IPS DF 4.7 (cell line): ENCODE data around the gene TSC22D3.

Experiments
- DNase-seq: peaks from one replicate; pipeline ENCODE4 v3.0.0-alpha.2; 2013; ENCODE audit warnings: low spot score; ENCODE audit errors: extremely low read depth

The TSC22D3 gene

DNA sequence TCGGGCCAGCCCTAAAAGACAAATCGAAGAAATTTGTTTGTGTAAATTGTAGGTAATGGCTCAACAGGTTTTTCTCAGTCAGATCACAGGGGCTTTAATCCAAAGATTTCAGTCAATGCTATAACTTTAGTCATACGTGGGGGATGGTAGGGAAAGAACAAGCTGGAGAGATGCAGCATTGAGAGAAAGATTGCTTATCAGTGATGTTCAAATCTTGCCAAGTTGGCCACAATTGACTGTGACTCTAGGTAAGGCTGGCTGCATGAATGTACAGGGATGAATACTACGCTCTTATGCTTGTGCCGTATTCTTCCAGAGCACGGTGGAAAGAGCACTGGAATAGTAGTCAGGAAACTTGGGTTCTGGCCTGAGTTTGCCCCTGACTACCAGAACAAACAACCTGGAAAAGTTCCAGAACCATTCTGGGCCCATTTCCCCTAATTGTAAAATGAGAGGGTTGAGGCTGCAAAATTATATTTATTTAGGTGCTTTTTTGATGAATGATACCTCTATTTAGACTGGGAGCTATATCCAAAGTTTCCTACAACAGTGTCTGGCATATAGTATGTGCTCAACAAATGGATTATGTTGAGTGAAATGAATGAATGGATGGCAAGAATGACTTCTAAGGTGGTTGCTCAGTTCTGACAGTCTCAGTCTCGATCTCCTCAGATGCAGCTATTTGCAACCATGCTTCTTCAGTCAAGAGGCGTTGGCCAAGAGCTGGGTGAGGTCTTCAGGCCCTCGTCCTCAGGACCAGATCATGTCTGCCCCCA is 44.4 kb downstream of the TSC22D3 start:
- DNase-seq, result no peak

DNA sequence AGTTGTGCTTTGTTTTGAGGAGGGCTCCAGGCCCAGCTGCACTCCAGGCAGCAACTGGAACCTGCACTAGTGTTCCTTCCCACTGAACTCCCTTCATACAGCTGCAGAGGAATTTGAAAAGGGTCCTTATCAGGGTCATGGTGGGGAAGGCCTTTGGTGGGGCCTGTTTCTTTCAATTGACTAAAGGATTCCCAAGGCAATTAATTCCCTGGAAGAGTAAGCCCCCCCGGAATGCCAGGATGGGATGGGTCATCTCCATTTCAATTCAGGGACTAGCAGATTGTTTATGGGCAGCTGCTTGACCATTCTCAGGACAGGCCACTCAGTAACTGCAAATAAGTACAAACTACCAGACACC is 45.3 kb downstream of the TSC22D3 start:
- no peak for DNase-seq

DNA sequence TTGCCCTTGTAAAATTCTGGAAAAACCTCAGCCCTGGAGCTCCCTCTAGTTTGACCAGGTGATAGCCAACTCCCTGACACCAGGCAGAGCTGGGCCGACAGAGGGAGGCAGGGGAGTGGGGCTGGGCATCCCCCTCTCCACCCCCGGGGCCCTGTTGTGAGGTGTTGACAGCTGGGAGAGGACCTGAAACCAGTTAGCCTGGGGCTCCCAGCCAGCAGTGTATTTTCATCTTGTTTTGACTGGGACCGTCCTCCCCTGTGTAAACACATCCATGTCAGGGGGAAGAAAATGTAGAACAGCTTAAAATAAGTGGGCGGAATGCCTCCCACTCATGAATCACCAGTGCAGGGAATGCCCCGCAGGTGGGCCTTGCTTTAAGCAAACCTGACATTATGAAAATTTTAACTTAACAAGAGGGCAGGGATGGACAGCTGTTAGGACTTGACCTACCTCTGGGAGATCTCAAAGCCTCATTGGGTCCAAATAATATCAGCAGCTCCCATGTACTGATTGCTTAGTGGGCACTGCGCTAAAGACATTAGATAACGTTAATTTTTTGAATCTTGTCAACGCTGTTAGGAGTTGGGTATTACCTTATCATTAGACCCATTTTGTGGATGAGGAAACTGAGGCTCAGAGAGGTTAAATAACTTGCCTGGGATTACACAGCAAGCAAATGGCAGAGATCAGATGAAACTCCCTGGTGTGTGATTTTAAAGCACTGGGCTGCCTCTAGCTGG is 45.9 kb downstream of the TSC22D3 start:
- no peak for DNase-seq

DNA sequence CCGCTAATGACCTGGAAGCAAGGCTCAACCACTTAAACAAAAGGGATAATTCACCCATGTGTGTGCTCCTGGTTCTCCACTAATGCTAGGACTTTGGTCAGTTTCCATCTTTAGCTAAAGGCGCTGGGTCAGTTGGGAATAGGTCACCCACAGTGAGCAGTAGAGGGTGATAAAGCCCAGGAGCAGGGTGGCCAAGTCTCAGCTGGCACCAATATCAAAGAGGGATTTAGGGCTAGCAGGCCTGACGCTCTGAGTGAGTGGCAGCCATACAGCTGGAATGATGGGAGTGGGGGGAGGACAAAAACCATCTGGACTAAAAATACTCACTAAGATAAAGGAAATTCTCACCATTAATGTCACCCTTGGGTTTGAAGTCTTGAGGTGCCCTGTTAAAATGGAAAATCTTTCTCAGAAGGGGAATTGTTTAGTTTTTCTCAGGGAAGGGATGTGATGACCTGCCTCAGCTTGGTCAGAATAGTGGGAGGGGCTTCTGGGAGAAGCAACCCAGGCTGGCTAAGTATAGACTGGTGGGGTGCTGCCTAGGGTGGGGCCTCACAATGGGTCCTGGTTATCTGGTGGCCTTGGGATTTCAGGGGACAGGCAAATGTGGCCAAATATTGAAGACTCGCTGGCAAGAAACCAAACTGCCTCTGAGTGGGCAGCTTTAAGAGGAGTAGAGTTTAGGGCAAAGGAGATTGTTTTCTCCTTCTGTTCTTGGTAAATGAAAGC is 47.1 kb downstream of the TSC22D3 start:
- DNase-seq, result no peak

DNA sequence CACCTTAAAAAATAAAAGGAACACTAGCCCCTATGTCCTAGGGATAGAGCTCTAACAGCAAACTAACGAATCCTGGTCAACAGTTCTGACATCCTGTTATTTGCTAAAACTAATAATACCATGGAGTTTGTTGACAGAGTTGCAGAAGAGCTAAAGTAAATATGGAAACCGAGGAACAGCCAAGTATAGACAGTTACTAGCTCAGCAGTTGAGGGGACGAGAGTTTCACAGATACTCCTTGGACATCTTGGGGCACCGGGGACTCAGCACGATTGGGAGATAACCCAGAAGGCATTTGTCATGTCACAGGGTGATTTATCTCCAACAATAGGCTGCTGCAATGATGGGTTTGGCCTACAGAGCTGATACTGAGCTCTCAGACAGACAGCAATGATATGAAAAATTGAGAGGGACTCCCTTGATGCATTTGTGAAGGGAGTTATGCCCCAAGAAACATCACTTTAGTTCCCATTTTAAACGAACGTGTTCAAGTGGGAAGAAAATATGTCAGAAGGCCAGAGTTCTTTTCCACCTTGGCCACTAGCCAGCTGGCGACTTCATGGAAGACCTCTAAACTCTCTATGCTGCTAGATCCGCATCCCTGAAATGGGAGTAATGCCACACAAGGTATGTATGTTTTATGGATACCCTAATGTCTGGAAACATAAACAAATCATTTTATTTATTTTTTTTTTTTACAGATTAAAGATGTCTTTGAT is 48.6 kb downstream of the TSC22D3 start:
- no peak for DNase-seq

DNA sequence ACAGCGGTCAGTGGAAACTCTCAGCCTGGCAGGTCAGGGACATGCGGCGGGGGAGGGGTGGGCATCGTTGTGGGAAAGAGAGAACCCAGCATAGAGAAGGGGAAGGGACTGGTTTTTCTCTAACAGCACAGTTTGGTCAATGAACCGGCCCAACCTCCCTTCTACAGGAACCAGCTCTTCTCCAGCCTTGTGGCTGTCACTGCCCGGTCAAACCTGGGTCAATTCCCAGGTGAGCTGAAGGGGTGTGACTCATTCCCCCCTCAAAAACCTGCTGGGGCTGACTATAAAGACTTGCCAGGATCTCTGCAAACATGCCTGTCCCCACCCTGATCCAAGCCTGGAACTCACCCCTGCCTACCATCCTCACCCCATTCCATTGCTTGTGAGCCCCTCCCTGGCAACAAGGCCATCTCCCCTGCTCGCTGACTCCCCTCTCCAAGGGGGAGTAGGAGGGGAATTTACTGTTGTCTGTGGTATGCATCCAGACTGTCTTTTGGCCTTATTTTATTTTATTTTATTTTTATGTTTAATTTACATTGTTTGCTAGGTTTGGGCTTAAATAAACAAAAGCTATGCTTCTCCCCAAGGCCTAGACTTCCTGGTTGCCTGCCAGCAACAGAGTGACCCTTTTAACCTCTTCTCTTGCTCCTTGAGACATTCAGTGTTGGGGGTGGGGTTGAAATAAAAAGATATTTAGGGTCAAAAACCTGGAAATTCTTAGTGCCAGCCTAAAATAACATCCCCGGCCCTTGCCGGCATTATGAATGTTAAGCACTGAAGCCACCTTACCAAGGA is 49.6 kb downstream of the TSC22D3 start:
- DNase-seq, result no peak

DNA sequence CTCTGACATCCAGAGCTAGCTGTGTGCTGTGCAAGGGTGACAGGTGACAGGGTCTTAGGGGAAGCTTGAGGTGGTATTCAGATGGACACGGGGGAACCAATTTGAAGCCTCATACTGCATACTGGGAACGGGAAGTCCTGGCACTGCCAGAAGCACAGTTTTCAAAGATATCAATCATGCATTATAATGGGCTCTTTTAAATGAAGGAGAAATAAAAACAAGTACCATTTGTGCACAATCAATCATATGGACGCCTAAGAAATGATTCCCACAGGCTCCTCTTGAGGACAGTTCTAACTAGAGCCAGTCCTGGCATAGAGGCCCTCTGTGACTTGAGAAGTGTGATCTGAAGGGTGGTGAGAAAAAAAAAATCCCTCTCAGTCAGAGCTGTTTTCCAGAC is 50.9 kb downstream of the TSC22D3 start:
- no peak for DNase-seq

DNA sequence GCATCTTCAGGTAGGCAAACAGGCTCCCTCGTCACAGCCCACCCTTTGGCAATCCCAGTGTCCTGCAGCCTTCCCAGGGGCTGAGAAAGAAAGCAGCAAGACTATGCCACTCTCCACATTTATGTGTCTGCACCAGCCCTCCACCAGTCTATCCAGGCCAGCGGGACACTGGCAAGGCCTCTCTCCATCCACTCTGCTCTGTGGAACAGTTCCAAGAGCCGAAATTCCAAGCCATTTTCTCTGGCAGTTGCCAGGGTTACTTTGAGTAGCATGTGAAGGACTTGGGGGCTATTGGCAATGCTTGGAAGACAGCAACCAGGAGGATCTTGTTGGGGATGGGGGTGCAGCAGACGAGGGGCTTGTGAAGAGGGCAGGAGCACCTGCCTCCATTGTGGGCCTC is 52.1 kb downstream of the TSC22D3 start:
- no peak for DNase-seq

DNA sequence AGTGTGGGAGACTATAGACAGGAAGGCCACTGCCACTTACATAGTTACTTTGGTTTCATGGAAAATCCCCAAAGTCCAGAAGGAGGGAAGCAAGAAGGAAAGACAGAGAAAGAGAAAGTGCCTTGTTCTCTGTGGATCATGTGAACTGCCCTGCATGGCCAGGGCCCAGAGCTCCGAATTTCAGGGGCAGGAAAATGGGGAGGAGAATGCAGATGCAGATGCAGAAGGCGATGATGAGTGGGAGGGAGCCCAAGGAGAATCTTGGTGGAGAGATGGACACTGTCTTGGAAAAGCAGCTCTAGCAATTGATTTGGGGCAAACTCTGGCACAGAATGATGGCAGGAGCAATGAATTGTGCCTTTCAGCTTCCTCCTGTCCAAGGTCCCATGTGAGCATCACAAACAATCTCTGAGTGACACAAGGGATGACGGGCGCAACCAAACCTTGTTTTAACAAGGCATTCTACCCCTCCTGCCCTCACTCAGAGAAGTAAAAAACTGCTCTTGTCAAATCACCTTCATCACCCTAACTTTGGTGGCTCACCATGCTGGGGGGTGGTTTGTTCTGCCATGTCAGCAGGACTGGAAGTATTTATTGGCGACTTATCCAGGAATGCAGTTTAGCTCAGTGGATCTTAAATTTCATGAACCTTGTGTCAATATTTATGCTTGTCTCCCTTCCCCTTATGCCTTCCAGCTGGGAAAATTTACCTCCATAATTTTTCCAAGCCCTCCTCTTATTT is 53.5 kb downstream of the TSC22D3 start:
- DNase-seq, result no peak

DNA sequence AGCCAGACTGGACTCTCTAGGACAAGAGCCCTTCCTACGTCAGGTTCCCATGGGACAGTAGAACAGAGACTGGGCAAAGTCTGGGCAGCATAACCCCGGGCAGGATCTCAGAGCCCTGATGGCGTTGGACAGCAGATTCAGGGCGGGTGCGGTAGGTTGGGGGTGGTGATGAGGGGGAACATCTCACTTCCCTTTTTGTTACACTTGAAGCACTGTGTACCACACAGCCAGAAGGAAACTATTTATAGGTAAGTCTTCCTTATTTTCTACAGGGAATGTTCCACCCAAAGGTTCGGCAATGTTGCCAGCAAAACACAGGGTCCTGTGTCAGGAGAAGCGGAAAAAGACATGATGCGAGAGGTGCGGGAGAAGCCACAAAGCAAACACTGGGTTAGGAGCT is 54.3 kb downstream of the TSC22D3 start:
- no peak for DNase-seq

DNA sequence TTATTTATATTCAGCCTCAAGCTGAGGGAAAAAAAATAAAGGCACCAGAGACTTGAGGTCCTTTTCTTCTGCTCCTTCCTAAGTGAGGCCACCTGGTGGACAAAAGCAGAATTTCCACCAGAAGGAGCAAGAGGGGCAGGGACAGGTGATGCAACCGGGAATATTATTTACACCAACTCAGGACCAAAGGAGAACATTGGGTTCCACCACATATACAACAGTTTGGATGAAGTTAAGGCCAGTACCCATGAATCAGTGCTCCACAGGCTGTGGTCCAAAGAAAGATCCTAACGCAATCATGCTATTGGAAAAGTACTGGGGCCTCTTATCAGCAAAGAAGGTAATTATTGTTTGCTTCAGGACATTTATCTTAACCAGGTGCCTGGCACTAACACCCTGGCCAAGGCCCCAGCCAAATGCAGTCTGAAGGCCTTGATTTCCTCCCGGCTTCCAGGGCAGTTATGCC is 57.4 kb downstream of the TSC22D3 start:
- DNase-seq, result no peak

DNA sequence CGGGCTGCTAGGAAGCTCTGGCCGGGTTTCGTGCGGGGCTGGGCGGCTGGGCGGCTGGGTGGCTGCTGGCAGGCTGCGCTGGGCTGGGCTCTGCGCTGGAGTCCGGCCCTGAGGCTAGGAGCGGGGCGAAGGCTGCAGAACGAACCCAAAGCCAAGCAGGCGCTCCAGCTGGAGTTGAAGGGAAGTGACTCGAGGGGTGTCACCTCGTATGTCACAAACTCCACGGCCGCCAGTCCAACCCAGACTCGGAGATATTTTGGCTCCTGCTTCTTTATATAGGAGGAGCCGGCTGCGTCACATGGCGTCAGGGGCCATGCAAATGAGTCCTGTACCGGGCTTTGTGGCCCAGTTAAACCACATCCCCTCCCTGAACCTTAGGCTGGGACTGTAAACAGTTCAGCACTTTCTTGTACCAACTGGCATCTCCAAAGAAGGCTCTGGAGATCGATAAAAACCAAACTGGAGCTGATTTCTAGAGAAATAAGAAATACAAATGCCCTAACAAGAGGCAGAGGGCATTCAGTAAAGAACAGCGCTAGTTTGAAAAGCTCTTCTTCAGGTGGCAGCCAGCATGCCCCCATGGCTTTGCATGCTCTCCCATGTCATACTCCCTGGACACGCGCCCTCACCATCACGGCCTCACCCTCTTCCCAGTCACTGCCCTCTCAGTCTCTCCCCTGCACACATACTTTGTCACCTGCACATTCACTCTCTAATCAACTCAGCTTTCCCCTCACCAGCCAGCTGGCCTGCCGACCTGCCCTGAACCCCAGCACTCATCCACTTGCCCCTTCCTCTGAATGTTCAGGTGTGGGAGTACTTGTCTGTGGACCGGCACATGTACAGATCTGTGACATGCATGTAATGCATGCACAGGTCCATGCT is 58.5 kb downstream of the TSC22D3 start:
- no peak for DNase-seq

DNA sequence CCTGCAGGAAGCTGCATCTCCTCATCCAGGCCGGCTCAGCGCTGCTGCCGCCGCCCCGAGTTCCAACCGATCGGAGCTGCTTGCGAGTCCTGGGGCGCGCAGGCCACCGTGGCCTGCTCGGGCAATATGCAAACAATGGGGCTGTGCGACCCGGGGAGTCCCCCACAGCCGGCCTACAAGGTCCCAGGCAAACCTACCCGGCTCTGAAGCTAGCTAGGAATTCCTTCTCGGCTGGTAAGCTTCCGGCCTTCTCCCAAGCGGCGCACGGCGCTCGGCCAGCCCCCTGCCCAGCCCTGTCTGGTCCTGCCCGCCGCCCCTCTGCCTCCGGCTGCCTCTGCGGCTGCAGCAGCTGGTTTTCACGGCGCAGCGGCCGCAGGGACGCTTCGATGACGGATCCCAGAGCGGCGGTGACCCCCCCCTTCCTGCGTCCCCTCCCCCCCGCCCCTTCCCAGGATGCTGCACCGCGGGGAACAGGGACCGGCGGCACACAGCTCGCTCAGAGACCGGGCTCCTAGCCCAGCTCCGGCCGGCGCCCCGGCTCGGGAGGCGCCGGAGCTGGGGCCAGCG is 59.4 kb downstream of the TSC22D3 start:
- DNase-seq, result no peak

DNA sequence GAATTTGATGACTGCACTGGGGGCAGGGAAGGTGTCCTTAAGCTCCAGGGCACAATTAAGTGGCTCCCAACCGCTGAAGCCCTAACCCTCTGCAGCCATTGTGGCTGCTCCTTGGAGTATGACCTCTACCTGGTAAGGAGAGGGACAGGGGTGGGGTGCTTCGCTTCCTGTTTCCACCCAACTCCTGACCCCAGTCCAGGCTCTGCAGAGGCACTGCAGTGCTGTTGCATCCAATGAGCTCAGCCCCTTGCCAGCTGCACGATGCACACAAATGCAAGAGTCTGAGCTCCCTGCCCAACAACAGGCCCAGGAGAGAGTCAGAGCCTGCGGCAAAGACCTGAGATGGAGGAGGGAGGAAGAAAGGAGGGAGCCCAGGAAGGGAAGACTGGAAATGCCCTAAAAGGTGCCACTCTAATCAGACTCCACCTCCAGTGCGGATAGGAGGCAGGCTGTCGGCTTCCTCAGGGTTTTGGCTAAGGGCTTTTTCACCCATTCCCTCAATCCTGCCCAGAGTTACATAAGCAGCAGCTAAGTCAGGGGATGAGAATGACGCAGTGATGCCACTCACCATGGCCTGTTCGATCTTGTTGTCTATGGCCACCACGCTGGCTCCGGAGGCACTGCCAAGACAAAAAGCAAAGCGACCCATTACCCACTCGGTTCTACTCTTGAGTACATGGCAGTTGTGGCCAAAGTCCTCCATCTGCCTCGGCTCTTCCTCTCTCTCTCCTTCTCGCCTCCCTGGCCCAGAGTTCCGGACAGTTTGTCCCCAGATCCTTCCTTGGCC is 60.1 kb downstream of the TSC22D3 start:
- DNase-seq, result no peak

DNA sequence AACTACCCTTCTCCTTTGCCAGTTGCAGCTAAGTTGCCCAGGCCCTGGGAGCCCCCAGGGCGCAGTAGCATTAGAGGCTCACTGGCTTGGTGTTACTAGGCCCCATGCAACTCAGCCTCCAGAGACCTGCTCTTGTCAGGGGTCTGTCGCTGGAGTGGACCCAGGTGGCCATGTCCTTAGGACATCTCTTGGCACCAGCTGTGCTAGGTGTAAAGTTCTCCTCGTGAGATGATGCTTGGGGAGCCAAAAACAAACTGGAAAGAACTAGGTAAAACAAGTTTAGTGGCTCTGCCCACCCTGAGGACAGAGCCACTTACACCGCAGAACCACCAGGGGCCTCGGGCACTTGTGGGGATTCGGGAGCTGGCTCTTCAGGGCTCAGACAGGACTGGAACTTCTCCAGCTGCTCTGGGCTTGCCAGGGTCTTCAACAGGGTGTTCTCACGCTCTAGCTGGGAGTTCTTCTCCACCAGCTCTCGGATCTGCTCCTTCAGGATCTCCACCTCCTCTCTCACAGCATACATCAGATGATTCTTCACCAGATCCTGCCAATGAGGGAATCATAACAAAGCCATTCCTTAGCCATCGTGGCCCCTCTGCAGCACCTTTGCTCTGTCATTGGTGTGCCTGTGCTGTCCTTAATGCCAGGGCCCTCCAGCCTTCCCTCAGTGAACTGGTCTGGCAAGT is 61.2 kb downstream of the TSC22D3 start:
- no peak for DNase-seq

DNA sequence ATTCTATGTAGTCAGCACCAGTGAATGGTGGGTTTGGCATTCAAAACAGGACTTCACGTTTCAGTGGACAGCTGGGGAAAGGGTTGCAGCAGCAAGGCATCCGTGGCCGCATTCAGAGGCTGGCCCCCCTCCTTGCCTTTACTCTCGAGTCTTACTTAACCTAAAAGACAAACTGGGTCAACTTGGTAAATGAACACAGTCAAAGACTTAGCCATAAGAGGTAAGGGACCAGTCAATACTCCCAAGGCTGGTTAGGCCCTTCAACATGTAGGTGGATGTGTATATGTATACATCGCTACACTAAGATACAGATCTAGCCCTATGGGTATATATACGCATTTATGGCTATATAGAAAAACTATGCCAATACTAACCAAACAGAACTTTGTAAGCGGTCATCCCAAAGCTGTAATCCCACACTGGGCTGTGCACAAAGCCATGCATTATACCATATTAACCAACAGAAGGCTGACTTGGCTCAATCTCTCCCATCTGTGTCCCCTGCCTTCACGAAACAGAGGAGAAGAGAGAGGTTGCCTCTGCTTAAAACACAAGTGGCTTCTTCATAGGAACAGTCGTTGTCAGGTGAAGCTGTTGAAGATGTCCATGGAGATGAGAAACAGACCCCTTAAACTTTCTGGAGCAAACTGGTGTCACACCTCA is 61.9 kb downstream of the TSC22D3 start:
- DNase-seq, result no peak

DNA sequence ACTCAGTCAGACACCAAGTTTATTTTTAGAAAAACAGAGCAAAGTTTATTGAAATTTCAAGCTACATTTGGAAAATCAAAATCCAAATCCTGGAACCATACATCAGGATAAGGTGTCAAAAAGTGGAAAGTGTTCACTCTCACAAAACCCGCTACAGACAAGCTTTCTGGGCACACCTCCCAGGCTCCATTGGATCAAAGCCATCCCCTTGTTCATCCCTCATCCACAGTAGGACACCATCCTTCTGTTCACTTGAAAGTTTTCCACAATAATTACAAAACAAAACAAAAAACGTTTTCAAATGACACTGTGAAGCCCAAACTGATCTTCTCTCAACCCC is 62.4 kb downstream of the TSC22D3 start:
- no peak for DNase-seq
